HG02759 (cell line): ENCODE measurements around the gene DSTYK.

Experiments
- ATAC-seq: cut with Tn5 transposase; IDR thresholded peaks from one replicate; pipeline ENCODE4 v1.9.1; 2021; ENCODE audit warnings: mild to moderate bottlenecking, moderate library complexity; ENCODE audit not compliant: unreplicated experiment

The DSTYK gene

GRCh38 chr1:205141236-205142101 lies 70.0 kb downstream of the DSTYK start:
- ATAC-seq, result no peak

- no peak for ATAC-seq
Measured at GRCh38 chr1:205140113-205140512, 71.4 kb downstream of the DSTYK start.

GRCh38 chr1:205137901-205138300 lies 73.6 kb downstream of the DSTYK start:
- ATAC-seq, result no peak

GRCh38 chr1:205133287-205133686 lies 78.2 kb downstream of the DSTYK start:
- ATAC-seq, result no peak

- ATAC-seq, result no peak
Measured at GRCh38 chr1:205129447-205130029, 82.0 kb downstream of the DSTYK start.

- ATAC-seq, result no peak
Measured at GRCh38 chr1:205128050-205128449, 83.5 kb downstream of the DSTYK start.

GRCh38 chr1:205127646-205128045 lies 83.9 kb downstream of the DSTYK start:
- no peak for ATAC-seq

GRCh38 chr1:205124726-205125125 lies 86.8 kb downstream of the DSTYK start:
- no peak for ATAC-seq

GRCh38 chr1:205122489-205122882 lies 89.0 kb downstream of the DSTYK start:
- ATAC-seq, result peak; percentile 14

- ATAC-seq, result peak; percentile 96
Measured at GRCh38 chr1:205121660-205122488, 89.6 kb downstream of the DSTYK start, which contains the start of gene RBBP5. Gene RBBP5 (minus strand): TSS chr1:205121978. CDS start chr1:205121873, 105 bp downstream.

GRCh38 chr1:205118752-205119151 lies 92.8 kb downstream of the DSTYK start:
- no peak for ATAC-seq

GRCh38 chr1:205111354-205111753 lies 100.1 kb downstream of the DSTYK start:
- ATAC-seq, result no peak

- no peak for ATAC-seq
Measured at GRCh38 chr1:205109711-205110110, 101.8 kb downstream of the DSTYK start.

GRCh38 chr1:205109269-205109668 lies 102.2 kb downstream of the DSTYK start:
- ATAC-seq, result no peak

GRCh38 chr1:205108464-205108863 lies 103.0 kb downstream of the DSTYK start:
- no peak for ATAC-seq

GRCh38 chr1:205107327-205107726 lies 104.2 kb downstream of the DSTYK start:
- ATAC-seq, result no peak

GRCh38 chr1:205102404-205102803 lies 109.1 kb downstream of the DSTYK start:
- ATAC-seq, result no peak

- ATAC-seq, result no peak
Measured at GRCh38 chr1:205098242-205098641, 113.3 kb downstream of the DSTYK start.

GRCh38 chr1:205095422-205095821 lies 116.1 kb downstream of the DSTYK start:
- ATAC-seq, result no peak
